ENCODE data around the gene SNX24. TPM values are rescaled to one million over a fixed set of nuclear protein-coding genes. Genes with fewer than 3 reads are reported as not detected.

The SNX24 gene
- total RNA-seq, 1 experiment from 2014 or later, result 22.3 TPM

GRCh38 chr5:122842016-122842580, 3.3 kb upstream of the SNX24 start:
- Histone ChIP-seq H3K4me3 (no peak overlapping the region), H3K27me3 (ENCODE audit: insufficient read depth, low read depth) (no peaks in the 10 kb centered on the region), H3K4me1 (replicated peaks; ENCODE audit: insufficient read depth) (peaks cover 22% of the 10 kb centered on the region), H3K36me3 (ENCODE audit: low read depth) (no peaks in the 10 kb centered on the region), H3K27ac (no peak overlapping the region), H3K79me2 (ENCODE audit: low read depth) (peaks cover 6% of the 10 kb centered on the region), H4K20me1 (ENCODE audit: insufficient read depth) (no peaks in the 10 kb centered on the region), H3K4me2 (no peak overlapping the region), H2AFZ (no peak overlapping the region), H3K9me2 (ENCODE audit: insufficient read depth) (no peaks in the 10 kb centered on the region), H3K9me3 (ENCODE audit: insufficient read depth, low read depth) (no peaks in the 10 kb centered on the region), H3F3A (ENCODE audit: insufficient read depth, low read depth) (peaks cover 25% of the 10 kb centered on the region)
- TF ChIP-seq CTCF (conservative IDR thresholded peaks at IDR 0.05) (no peak), EZH2 (IDR thresholded peaks at IDR 0.05; ENCODE audit: low read depth) (no peak)
- intact Hi-C loops (cut with micrococcal nuclease; ENCODE audit: unreplicated experiment), result loop anchor here (10.0 kb wide), 1 partner anchor 673 kb away; the partner anchor contains the start of gene CSNK1G3
- ChIA-PET POLR2A (ENCODE audit: unreplicated experiment) (no interaction called here), CTCF (no interaction called here)
- BruUV-seq (replicated peaks), result no TSS peak
- DNase-seq, result no peak

GRCh38 chr5:122844136-122844909, 1.1 kb upstream of the SNX24 start:
- H3K27me3 ChIP-seq (ENCODE audit: insufficient read depth, low read depth), result no peaks in the 10 kb centered on the region
- no peak for TF ChIP-seq CTCF (conservative IDR thresholded peaks at IDR 0.05)
- no peak for TF ChIP-seq EZH2 (IDR thresholded peaks at IDR 0.05; ENCODE audit: low read depth)
- peak overlapping the region; percentile 92 for H3K4me2 ChIP-seq
- H3K9me3 ChIP-seq (ENCODE audit: insufficient read depth, low read depth), result no peaks in the 10 kb centered on the region
- peak overlapping the region; percentile 64 for H3K4me3 ChIP-seq
- ChIA-PET CTCF (no interaction called here), POLR2A (ENCODE audit: unreplicated experiment) (no interaction called here)
- no peaks in the 10 kb centered on the region for H3K36me3 ChIP-seq (ENCODE audit: low read depth)
- peaks cover 28% of the 10 kb centered on the region for H3K79me2 ChIP-seq (ENCODE audit: low read depth)
- peak overlapping the region; percentile 96 for H2AFZ ChIP-seq
- peaks cover 25% of the 10 kb centered on the region for H3F3A ChIP-seq (ENCODE audit: insufficient read depth, low read depth)
- intact Hi-C loops (cut with micrococcal nuclease; ENCODE audit: unreplicated experiment), result loop anchor here (2.0 to 10.0 kb wide), 2 partner anchors 70 to 670 kb away; partner anchors contain the start of genes CSNK1G3 and SNX2
- no peaks in the 10 kb centered on the region for H3K9me2 ChIP-seq (ENCODE audit: insufficient read depth)
- BruUV-seq (replicated peaks), result TSS peak; percentile 66
- H3K4me1 ChIP-seq (replicated peaks; ENCODE audit: insufficient read depth), result peaks cover 44% of the 10 kb centered on the region
- peak overlapping the region; percentile 87 for H3K27ac ChIP-seq
- peak; percentile 10 to 48 for DNase-seq
- H4K20me1 ChIP-seq (ENCODE audit: insufficient read depth), result no peaks in the 10 kb centered on the region

- no peaks in the 10 kb centered on the region for H3K27me3 ChIP-seq (ENCODE audit: insufficient read depth, low read depth)
- H3K9me3 ChIP-seq (ENCODE audit: insufficient read depth, low read depth), result no peaks in the 10 kb centered on the region
- H3K36me3 ChIP-seq (ENCODE audit: low read depth), result no peaks in the 10 kb centered on the region
- intact Hi-C loops (cut with micrococcal nuclease; ENCODE audit: unreplicated experiment), result loop anchor here (2.0 to 10.0 kb wide), 5 partner anchors 70 to 1897 kb away; partner anchors contain the start of genes CSNK1G3, PPIC and SNX2
- TF ChIP-seq EZH2 (IDR thresholded peaks at IDR 0.05; ENCODE audit: low read depth), result no peak
- DNase-seq, result no peak
- ChIA-PET CTCF (no interaction called here), POLR2A (ENCODE audit: unreplicated experiment) (interaction anchor here (0.7 kb wide), 1 partner anchor 194 kb away, joined by 5 read pairs; no protein-coding TSS in a partner anchor)
- peaks cover 28% of the 10 kb centered on the region for H3K79me2 ChIP-seq (ENCODE audit: low read depth)
- H3K4me2 ChIP-seq, result peak overlapping the region; percentile 92
- BruUV-seq (replicated peaks), result no TSS peak
- peak overlapping the region; percentile 87 for H3K27ac ChIP-seq
- peaks cover 25% of the 10 kb centered on the region for H3F3A ChIP-seq (ENCODE audit: insufficient read depth, low read depth)
- H2AFZ ChIP-seq, result peak overlapping the region; percentile 96
- no peaks in the 10 kb centered on the region for H3K9me2 ChIP-seq (ENCODE audit: insufficient read depth)
- peaks cover 49% of the 10 kb centered on the region for H3K4me1 ChIP-seq (replicated peaks; ENCODE audit: insufficient read depth)
- no peaks in the 10 kb centered on the region for H4K20me1 ChIP-seq (ENCODE audit: insufficient read depth)
- H3K4me3 ChIP-seq, result peak overlapping the region; percentile 64
Observed at GRCh38 chr5:122844910-122845228, 544 bp upstream of the SNX24 start.

Data from PC-9 (cell line).